K562 (cell line): ENCODE results near the gene SORCS1. TPM values are rescaled to one million over a fixed set of nuclear protein-coding genes. Genes with fewer than 3 reads are reported as not detected.

Experiments
- ATAC-seq: fragments of 200-7000 bp; cut with Tn5 transposase; 3 replicates; pipeline ENCODE4 v1.9.1; 2020; ENCODE audit warnings: moderate library complexity
- BruUV-seq: library from RNA; stranded (reverse); fragments of 400-500 nt; replicated peaks from 2 replicates; lab custom pipeline; 2021; lab: Mats Ljungman, UMichigan
- CTCF ChIA-PET: fragments of 300-600 bp; formaldehyde crosslinking; extraction: SDS; loops from one replicate; lab custom pipeline; 2021; ENCODE audit warnings: low intra/inter-chr PET ratio; lab: Yijun Ruan, JAX
- POLR2A ChIA-PET: fragments of 300-600, 350-650 bp; sonication (Branson Sonifier 250); formaldehyde crosslinking; extraction: SDS; loops from one replicate; lab custom pipeline; 2021; ENCODE audit warnings: antibody characterized with exemption, inconsistent platforms; lab: Yijun Ruan, JAX
- DNase-seq, 4 experiments: peaks; one replicate each; pipeline versions ENCODE4 v3.0.0 to v3.0.0-alpha.2; 2011 to 2018; ENCODE audit warnings: low spot score in 3 of 4, mixed read lengths in 3 of 4; ENCODE audit errors: extremely low read depth in 1 of 4
- FAIRE-seq: peaks from 2 replicates; lab custom pipeline; 2011; peaks lifted over from hg19 to GRCh38; lab: Jason Lieb, UNC
- H2AFZ ChIP-seq: 2 replicates; pipeline ENCODE4 v1.6.0; 2011; ENCODE audit warnings: low read depth, low read length, control low read depth, inconsistent platforms
- H3K27ac ChIP-seq: fragments of 200-600 bp; 3 replicates; pipeline ENCODE4 v1.8.0; 2011; ENCODE audit warnings: low read depth, mild to moderate bottlenecking, control low read depth, inconsistent platforms, low read length, moderate library complexity, mixed read lengths; ENCODE audit errors: extremely low read depth
- H3K27me3 ChIP-seq, 2 experiments: fragments of 300-600 bp in 1 of 2; 2 replicates in 1 of 2; 3 replicates in 1 of 2; pipeline versions ENCODE4 v1.6.0 to v1.8.0; 2011; ENCODE audit warnings: inconsistent platforms in 2 of 2, low read length in 2 of 2, mild to moderate bottlenecking in 1 of 2, mixed read lengths in 1 of 2, moderate library complexity in 1 of 2; ENCODE audit not compliant: control insufficient read depth in 2 of 2, insufficient read depth in 2 of 2
- H3K36me3 ChIP-seq: fragments of 300-600 bp; 3 replicates; pipeline ENCODE4 v1.8.0; 2011; ENCODE audit warnings: mild to moderate bottlenecking, low read length, inconsistent platforms; ENCODE audit not compliant: control insufficient read depth, insufficient read depth
- H3K4me1 ChIP-seq, 2 experiments: fragments of 200-600 bp in 1 of 2; replicated peaks in 1 of 2; 2 replicates in 1 of 2; 3 replicates in 1 of 2; pipeline versions ENCODE4 v1.5.1 to v1.8.0; 2011; ENCODE audit warnings: inconsistent platforms in 2 of 2, low read length in 2 of 2, mild to moderate bottlenecking in 1 of 2, mixed read lengths in 1 of 2, moderate library complexity in 1 of 2; ENCODE audit not compliant: control insufficient read depth in 2 of 2, insufficient read depth in 2 of 2
- H3K4me2 ChIP-seq: 2 replicates; pipeline ENCODE4 v1.6.1; 2011; ENCODE audit warnings: low read length, control low read depth, inconsistent platforms, mixed read lengths; ENCODE audit not compliant: insufficient read depth
- H3K4me3 ChIP-seq: fragments of 200-600 bp; sonication (generic), shearing (Covaris generic); 2 replicates; pipeline ENCODE4 v1.5.1; 2016; ENCODE audit warnings: control low read depth, inconsistent platforms
- H3K79me2 ChIP-seq: fragments of 200-600 bp; 3 replicates; pipeline ENCODE4 v1.8.0; 2011; ENCODE audit warnings: low read length, inconsistent platforms; ENCODE audit not compliant: control insufficient read depth, insufficient read depth
- H3K9ac ChIP-seq, 2 experiments: 2 replicates each; pipeline versions ENCODE4 v1.6.0 to v1.6.1; 2011; ENCODE audit warnings: low read depth in 2 of 2, low read length in 2 of 2, control low read depth in 1 of 2, inconsistent platforms in 1 of 2, mild to moderate bottlenecking in 1 of 2, mixed read lengths in 1 of 2; ENCODE audit not compliant: insufficient read depth in 1 of 2
- H3K9me1 ChIP-seq: one replicate; pipeline ENCODE4 v1.6.0; 2011; ENCODE audit warnings: inconsistent platforms, mild to moderate bottlenecking, low read length, moderate library complexity; ENCODE audit not compliant: control insufficient read depth, insufficient read depth
- H3K9me3 ChIP-seq: replicated peaks from 2 replicates; pipeline ENCODE4 v1.5.1; 2011; ENCODE audit warnings: low read depth, low read length, inconsistent platforms; ENCODE audit not compliant: control insufficient read depth, insufficient read depth
- H4K20me1 ChIP-seq: replicated peaks from 2 replicates; pipeline ENCODE4 v1.6.1; 2011; ENCODE audit warnings: low read length, inconsistent platforms, mixed read lengths; ENCODE audit not compliant: control insufficient read depth, insufficient read depth
- ATF2 ChIP-seq: sonication (generic); formaldehyde crosslinking; IDR thresholded peaks from 2 replicates; pipeline ENCODE4 v1.8.1; 2022; ENCODE audit warnings: missing genetic modification reagents
- CHD7 ChIP-seq: fragments of 200-600 bp; sonication (generic); IDR thresholded peaks from one replicate; pipeline ENCODE4 v1.6.1; 2012; ENCODE audit warnings: mild to moderate bottlenecking, low read depth, low read length, inconsistent platforms
- FOXK1 ChIP-seq: sonication (generic); formaldehyde crosslinking; IDR thresholded peaks from 2 replicates; pipeline ENCODE4 v1.8.0; 2022; ENCODE audit warnings: missing genetic modification reagents, mild to moderate bottlenecking, borderline replicate concordance
- MAFK ChIP-seq: IDR thresholded peaks from 2 replicates; pipeline ENCODE4 v1.6.1; 2011; ENCODE audit warnings: low read length, improper control_type of control experiment
- NUFIP1 ChIP-seq: fragments of 450-650 bp; IDR thresholded peaks from 2 replicates; pipeline ENCODE4 v1.6.1; 2018; ENCODE audit not compliant: partially characterized antibody
- SMAD1 ChIP-seq: fragments of 150-350 bp; IDR thresholded peaks from 2 replicates; pipeline ENCODE4 v1.6.1; 2014; ENCODE audit warnings: low read length, low read depth; ENCODE audit not compliant: partially characterized antibody
- SMARCA5 ChIP-seq: fragments of 450-650 bp; IDR thresholded peaks from 2 replicates; pipeline ENCODE4 v1.6.1; 2016
- ZNF778 ChIP-seq: fragments of 450-650 bp; formaldehyde crosslinking; IDR thresholded peaks from 2 replicates; pipeline ENCODE4 v1.4.0; 2020; ENCODE audit warnings: mild to moderate bottlenecking, moderate library complexity
- WGBS: fragments of 100-300 bp; shearing (Covaris generic); methylation state at CpG from one replicate; pipeline ENCODE4 v1.1.6; 2016; ENCODE audit warnings: low coverage, mixed read lengths; ENCODE audit not compliant: insufficient coverage; ENCODE audit errors: missing lambda C conversion rate; 5-methylcytosine and 5-hydroxymethylcytosine counted together
- in situ Hi-C: fragments of 300-500 bp; cut with MboI; formaldehyde crosslinking; loops from 4 replicates; pipeline ENCODE4 v1.15.0; 2018; ENCODE audit warnings: inconsistent platforms, mixed read lengths
- intact Hi-C: fragments of 100-400 bp; cut with micrococcal nuclease; formaldehyde crosslinking; loops from 2 replicates; pipeline ENCODE4 v1.14.2; 2022
- polyA plus RNA-seq, 8 experiments: library from polyadenylated mRNA; depleted of rRNA in 4 of 8; stranded (reverse) in 5 of 8; unstranded in 3 of 8; fragments of >200 nt; fragmentation: Nextera tagmentation in 2 of 8; fragmentation: Illumina TruSeq in 1 of 8; extraction: Ambion mirVana in 2 of 8; extraction: Trizol in 1 of 8; gene quantifications; 2 replicates each; pipeline versions ENCODE4 v1.2.1 to v1.2.3, GENCODE V29; 2011 to 2014; ENCODE audit warnings: inconsistent platforms in 1 of 8, missing spikeins in 1 of 8
- total RNA-seq, 7 experiments: library from RNA; depleted of rRNA in 6 of 7; stranded (reverse); fragments of >200 nt in 6 of 7; fragmentation: Illumina TruSeq in 2 of 7; extraction: Trizol in 2 of 7; gene quantifications; 2 replicates each; pipeline versions ENCODE4 v1.2.1 to v1.2.3, GENCODE V29; 2011 to 2021; ENCODE audit warnings: low replicate concordance in 1 of 7

The SORCS1 gene
- total and polyA plus RNA-seq, 9 of the 15 experiments (the other 6 are each of a cell fraction or from before 2014, with no cell fraction given): 1.5 to 3.9 (median 2.7) TPM

GRCh38 chr10:106696239-106696638 lies 468.3 kb downstream of the SORCS1 start:
- no peaks in the 10 kb centered on the region for H4K20me1 ChIP-seq
- H3K27ac ChIP-seq: no peak overlapping the region
- H3K4me2 ChIP-seq: no peak overlapping the region
- H3K4me1 ChIP-seq: no peaks in the 10 kb centered on the region
- intact Hi-C loops (no loop called here), in situ Hi-C loops (no loop called here)
- no peaks in the 10 kb centered on the region for H3K9me1 ChIP-seq
- POLR2A ChIA-PET: no interaction called here
- BruUV-seq: no TSS peak
- CTCF ChIA-PET: no interaction called here
- 9% methylated on average over 2 of the region's 2 CpGs for WGBS
- H2AFZ ChIP-seq: no peak overlapping the region
- no peak for ATAC-seq
- no peak overlapping the region for H3K9ac ChIP-seq
- H3K36me3 ChIP-seq: no peaks in the 10 kb centered on the region
- H3K27me3 ChIP-seq: no peaks in the 10 kb centered on the region
- no peaks in the 10 kb centered on the region for H3K79me2 ChIP-seq
- no peak overlapping the region for H3K4me3 ChIP-seq
- no peak for DNase-seq
- no peaks in the 10 kb centered on the region for H3K9me3 ChIP-seq
- FAIRE-seq: no peak
- TF ChIP-seq ZNF778 (CRISPR knock-in tag) (no peak), SMAD1 (no peak), CHD7 (no peak), FOXK1 (CRISPR knock-in tag) (no peak), MAFK (no peak), SMARCA5 (no peak), ATF2 (CRISPR knock-in tag) (no peak), NUFIP1 (no peak)
